SK-N-SH treated with all-trans-retinoic acid at 6 μM for 48 hours (cell line): ENCODE results near the gene MAGEB17.

Source experiments
- ATAC-seq: fragments of 200-7000 bp; cut with Tn5 transposase; 3 replicates; pipeline ENCODE4 v1.9.1; 2020; ENCODE audit warnings: mild to moderate bottlenecking, moderate library complexity
- BACH2 ChIP-seq: fragments of 250-450 bp; sonication (Bioruptor Pico); IDR thresholded peaks from 2 replicates; pipeline ENCODE4 v1.9.0; 2021; ENCODE audit warnings: mild to moderate bottlenecking, borderline replicate concordance
- CREB5 ChIP-seq: fragments of 250-450 bp; sonication (Bioruptor Pico); IDR thresholded peaks from 2 replicates; pipeline ENCODE4 v1.5.1; 2020; ENCODE audit warnings: low read depth, mild to moderate bottlenecking, moderate library complexity
- CSDC2 ChIP-seq: fragments of 250-450 bp; sonication (Bioruptor Pico); IDR thresholded peaks from 2 replicates; pipeline ENCODE4 v1.5.0; 2020; ENCODE audit warnings: mild to moderate bottlenecking, moderate library complexity
- ESRRG ChIP-seq: fragments of 250-450 bp; sonication (Bioruptor Pico); IDR thresholded peaks from 2 replicates; pipeline ENCODE4 v1.6.1; 2021; ENCODE audit warnings: mild to moderate bottlenecking
- GLIS3 ChIP-seq: fragments of 250-450 bp; sonication (Bioruptor Pico); IDR thresholded peaks from 2 replicates; pipeline ENCODE4 v1.5.0; 2020; ENCODE audit warnings: mild to moderate bottlenecking, moderate library complexity
- ISL1 ChIP-seq: fragments of 250-450 bp; sonication (Bioruptor Pico); IDR thresholded peaks from 2 replicates; pipeline ENCODE4 v2.1.2; 2022; ENCODE audit warnings: mild to moderate bottlenecking, moderate library complexity
- OSR1 ChIP-seq: fragments of 250-450 bp; sonication (Bioruptor Pico); IDR thresholded peaks from 2 replicates; pipeline ENCODE4 v1.8.0; 2022; ENCODE audit warnings: moderate library complexity, mild to moderate bottlenecking, inconsistent platforms
- POU6F1 ChIP-seq: fragments of 250-450 bp; sonication (Bioruptor Pico); IDR thresholded peaks from 2 replicates; pipeline ENCODE4 v1.8.0; 2021; ENCODE audit warnings: low read depth, mild to moderate bottlenecking, moderate library complexity, borderline replicate concordance
- RARB ChIP-seq: fragments of 250-450 bp; sonication (Bioruptor Pico); IDR thresholded peaks from 2 replicates; pipeline ENCODE4 v1.8.0; 2021; ENCODE audit warnings: mild to moderate bottlenecking, moderate library complexity
- SNAI2 ChIP-seq: fragments of 250-450 bp; sonication (Bioruptor Pico); IDR thresholded peaks from 2 replicates; pipeline ENCODE4 v1.5.0; 2020; ENCODE audit warnings: mild to moderate bottlenecking, moderate library complexity
- TCF4 ChIP-seq: fragments of 250-450 bp; sonication (Bioruptor Pico); IDR thresholded peaks from 2 replicates; pipeline ENCODE4 v1.8.0; 2021; ENCODE audit warnings: mild to moderate bottlenecking, moderate library complexity, borderline replicate concordance
- TOX ChIP-seq: fragments of 250-450 bp; sonication (Bioruptor Pico); IDR thresholded peaks from 2 replicates; pipeline ENCODE4 v1.8.0; 2021; ENCODE audit warnings: mild to moderate bottlenecking, moderate library complexity, borderline replicate concordance
- TSHZ2 ChIP-seq: fragments of 250-450 bp; sonication (Bioruptor Pico); IDR thresholded peaks from 2 replicates; pipeline ENCODE4 v1.5.0; 2020; ENCODE audit warnings: mild to moderate bottlenecking, moderate library complexity
- ZC3H10 ChIP-seq: fragments of 250-450 bp; sonication (Bioruptor Pico); IDR thresholded peaks from 2 replicates; pipeline ENCODE4 v1.5.1; 2021; ENCODE audit warnings: mild to moderate bottlenecking, moderate library complexity
- ZFP30 ChIP-seq: fragments of 450-650 bp; formaldehyde crosslinking; IDR thresholded peaks from 2 replicates; pipeline ENCODE4 v1.5.0; 2022; ENCODE audit warnings: mild to moderate bottlenecking, moderate library complexity
- ZNF565 ChIP-seq: fragments of 450-650 bp; formaldehyde crosslinking; conservative IDR thresholded peaks from 2 replicates; pipeline ENCODE4 v1.5.0; 2020; ENCODE audit warnings: low read depth, mild to moderate bottlenecking, moderate library complexity
- ZNF70 ChIP-seq: fragments of 450-650 bp; formaldehyde crosslinking; IDR thresholded peaks from 2 replicates; pipeline ENCODE4 v1.5.0; 2020; ENCODE audit warnings: mild to moderate bottlenecking, moderate library complexity
- ZNF8 ChIP-seq: fragments of 450-650 bp; formaldehyde crosslinking; IDR thresholded peaks from 2 replicates; pipeline ENCODE4 v1.5.0; 2020; ENCODE audit warnings: mild to moderate bottlenecking, moderate library complexity
- TF ChIP-seq, protein P1 (sequence below): fragments of 250-450 bp; sonication (Bioruptor Pico); IDR thresholded peaks from 2 replicates; pipeline ENCODE4 v1.8.0; 2020; ENCODE audit warnings: mild to moderate bottlenecking, moderate library complexity, borderline replicate concordance

The MAGEB17 gene

DNA sequence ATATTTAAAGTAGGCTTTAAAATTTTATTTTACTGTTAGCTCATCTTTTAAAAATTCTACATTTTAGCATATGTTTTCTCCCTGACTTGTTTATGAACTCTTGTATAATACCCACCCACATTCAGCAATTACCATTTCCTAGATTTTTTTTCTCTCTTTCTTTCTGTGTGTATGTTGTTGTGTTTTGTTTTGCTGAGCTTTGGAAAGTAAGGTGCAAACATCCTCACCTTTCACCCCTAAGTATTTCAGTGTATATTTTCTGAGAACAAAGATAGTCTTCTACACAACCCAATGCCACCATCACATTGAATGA lies 25.1 kb upstream of the MAGEB17 start:
- ATAC-seq, result no peak

GRCh38 chrX:16143968-16144367 lies 23.3 kb upstream of the MAGEB17 start:
- TF ChIP-seq SNAI2 (CRISPR knock-in tag) (no peak), CSDC2 (CRISPR knock-in tag) (no peak), ZFP30 (CRISPR knock-in tag) (no peak), TOX (CRISPR knock-in tag) (no peak), ZC3H10 (no peak), RARB (CRISPR knock-in tag) (no peak)
- TF ChIP-seq, protein P1, sequence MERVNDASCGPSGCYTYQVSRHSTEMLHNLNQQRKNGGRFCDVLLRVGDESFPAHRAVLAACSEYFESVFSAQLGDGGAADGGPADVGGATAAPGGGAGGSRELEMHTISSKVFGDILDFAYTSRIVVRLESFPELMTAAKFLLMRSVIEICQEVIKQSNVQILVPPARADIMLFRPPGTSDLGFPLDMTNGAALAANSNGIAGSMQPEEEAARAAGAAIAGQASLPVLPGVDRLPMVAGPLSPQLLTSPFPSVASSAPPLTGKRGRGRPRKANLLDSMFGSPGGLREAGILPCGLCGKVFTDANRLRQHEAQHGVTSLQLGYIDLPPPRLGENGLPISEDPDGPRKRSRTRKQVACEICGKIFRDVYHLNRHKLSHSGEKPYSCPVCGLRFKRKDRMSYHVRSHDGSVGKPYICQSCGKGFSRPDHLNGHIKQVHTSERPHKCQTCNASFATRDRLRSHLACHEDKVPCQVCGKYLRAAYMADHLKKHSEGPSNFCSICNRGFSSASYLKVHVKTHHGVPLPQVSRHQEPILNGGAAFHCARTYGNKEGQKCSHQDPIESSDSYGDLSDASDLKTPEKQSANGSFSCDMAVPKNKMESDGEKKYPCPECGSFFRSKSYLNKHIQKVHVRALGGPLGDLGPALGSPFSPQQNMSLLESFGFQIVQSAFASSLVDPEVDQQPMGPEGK (CRISPR knock-in tag), result no peak
- TF ChIP-seq, all 23 proteins: peak for 0
- ATAC-seq, result no peak

More for the DNA sequence above, 25.1 kb upstream of the MAGEB17 start:
- TF ChIP-seq TCF4 (CRISPR knock-in tag) (no peak), TSHZ2 (CRISPR knock-in tag) (no peak), ZNF70 (CRISPR knock-in tag) (no peak), ZFP30 (CRISPR knock-in tag) (no peak), POU6F1 (CRISPR knock-in tag) (no peak), CSDC2 (CRISPR knock-in tag) (no peak)

- TF ChIP-seq ZC3H10 (no peak), GLIS3 (CRISPR knock-in tag) (no peak), SNAI2 (CRISPR knock-in tag) (no peak), TOX (CRISPR knock-in tag) (no peak), ESRRG (no peak), ISL1 (CRISPR knock-in tag) (no peak), CSDC2 (CRISPR knock-in tag) (no peak), ZNF8 (CRISPR knock-in tag) (no peak), RARB (CRISPR knock-in tag) (no peak), BACH2 (CRISPR knock-in tag) (no peak), ZNF70 (CRISPR knock-in tag) (no peak), ZFP30 (CRISPR knock-in tag) (no peak), ZNF565 (no peak), CREB5 (CRISPR knock-in tag) (no peak), OSR1 (no peak), TSHZ2 (CRISPR knock-in tag) (no peak), TCF4 (CRISPR knock-in tag) (no peak)
- TF ChIP-seq, protein P1 (CRISPR knock-in tag), result no peak
- no peak for ATAC-seq
Measured at GRCh38 chrX:16144420-16144819, 22.9 kb upstream of the MAGEB17 start.
